Right lobe of liver (tissue), 4 donors: ENCODE results near the gene TSPAN14.

Source experiments
- CTCF ChIP-seq, 4 donors: fragments of 200-600 bp in 3 of 4; fragments of 450-650 bp in 1 of 4; IDR thresholded peaks; one replicate each; pipeline versions ENCODE4 v1.5.1 to v1.8.0; 2016 to 2022; ENCODE audit warnings: antibody characterized with exemption in 4 of 4, mild to moderate bottlenecking in 2 of 4
- POLR2A ChIP-seq: fragments of 450-650 bp; IDR thresholded peaks from one replicate; pipeline ENCODE4 v1.6.1; 2017; ENCODE audit warnings: antibody characterized with exemption, mild to moderate bottlenecking
- donor health status: DM: no; HTN: no; CAD: no.
- donor health status: DM: no; HTN: no; CAD: no.
- donor health status: DM: no; HTN: yes; CAD: no.

GRCh38 chr10:80515511-80515910 lies 61.4 kb downstream of the TSPAN14 start:
- TF ChIP-seq CTCF (IDR thresholded peaks at IDR 0.05) (no peak), POLR2A (no peak)
